GM12878 (cell line): ENCODE results near the gene ITGB2. TPM values are rescaled to one million over a fixed set of nuclear protein-coding genes. Genes with fewer than 3 reads are reported as not detected.

Source experiments
- EZH2 ChIP-seq: IDR thresholded peaks from 2 replicates; pipeline ENCODE4 v1.6.1; 2012; ENCODE audit warnings: low read depth, mild to moderate bottlenecking, control low read depth, inconsistent platforms, low read length, borderline replicate concordance; ENCODE audit not compliant: control insufficient read depth
- HDGF ChIP-seq: fragments of 450-650 bp; IDR thresholded peaks from 2 replicates; pipeline ENCODE4 v1.6.1; 2016; ENCODE audit warnings: antibody characterized with exemption
- IKZF1 ChIP-seq: fragments of 450-650 bp; conservative IDR thresholded peaks from 2 replicates; pipeline ENCODE4 v1.6.1; 2017; ENCODE audit warnings: antibody characterized with exemption, mild to moderate bottlenecking
- IKZF2 ChIP-seq, 2 experiments: fragments of 450-650 bp; IDR thresholded peaks; 2 replicates each; pipeline ENCODE4 v1.6.1; 2017; ENCODE audit warnings: mild to moderate bottlenecking in 2 of 2, moderate library complexity in 2 of 2
- RELB ChIP-seq: fragments of 450-650 bp; IDR thresholded peaks from 2 replicates; pipeline ENCODE4 v1.6.1; 2017; ENCODE audit warnings: low read depth, mild to moderate bottlenecking, moderate library complexity
- SP1 ChIP-seq: IDR thresholded peaks from one replicate; pipeline ENCODE4 v1.6.1; 2011; ENCODE audit warnings: low read depth, low read length
- TCF12 ChIP-seq: IDR thresholded peaks from 2 replicates; pipeline ENCODE4 v1.6.1; 2011; ENCODE audit warnings: low read depth, mild to moderate bottlenecking, low read length
- YBX1 ChIP-seq: fragments of 450-650 bp; IDR thresholded peaks from 2 replicates; pipeline ENCODE4 v1.6.1; 2016; ENCODE audit warnings: antibody characterized with exemption
- ZBTB40 ChIP-seq: fragments of 450-650 bp; IDR thresholded peaks from 2 replicates; pipeline ENCODE4 v1.6.1; 2016; ENCODE audit warnings: mild to moderate bottlenecking, moderate library complexity, borderline replicate concordance
- ZNF217 ChIP-seq: fragments of 450-650 bp; IDR thresholded peaks from 2 replicates; pipeline ENCODE4 v1.6.1; 2017; ENCODE audit warnings: antibody characterized with exemption, mild to moderate bottlenecking
- polyA plus RNA-seq, 11 experiments: library from polyadenylated mRNA; depleted of rRNA in 4 of 11; unstranded in 6 of 11; stranded (reverse) in 5 of 11; fragments of >200 nt; fragmentation: Nextera tagmentation in 4 of 11; fragmentation: Illumina TruSeq in 1 of 11; extraction: Ambion mirVana in 4 of 11; extraction: Trizol in 1 of 11; gene quantifications; 1 replicate in 1 of 11; 2 replicates in 10 of 11; pipeline versions ENCODE4 v1.2.1 to v1.2.3, GENCODE V29; 2011 to 2016; ENCODE audit warnings: inconsistent platforms in 2 of 11, missing spikeins in 2 of 11, low read depth in 1 of 11
- total RNA-seq, 4 experiments: library from RNA; depleted of rRNA in 3 of 4; stranded (reverse); fragments of >200 nt in 3 of 4; fragmentation: Illumina TruSeq in 1 of 4; extraction: Trizol in 1 of 4; gene quantifications; 2 replicates each; pipeline versions ENCODE4 v1.2.1 to v1.2.3, GENCODE V29; 2013 to 2021

The ITGB2 gene
- total and polyA plus RNA-seq, 10 of the 15 experiments (the other 5 are each of a cell fraction or from before 2014, with no cell fraction given) = 8.0 to 172 (median 58.9) TPM

GRCh38 chr21:44881198-44881872, 39.4 kb downstream of the ITGB2 start (continued):
- peak; percentile 71 for TF ChIP-seq IKZF1
- no peak for TF ChIP-seq ZNF217
- peak; percentile 46 to 51; a peak in 3 of 4 replicates for TF ChIP-seq IKZF2 (IDR thresholded peaks at IDR 0.05)
- no peak for TF ChIP-seq ZBTB40
- TF ChIP-seq RELB = peak; percentile 73; the same call in 1 of the 2 replicates
- no peak for TF ChIP-seq HDGF
- TF ChIP-seq TCF12 = 0 out of 2 replicates have a peak, but pooled peaks have one; percentile 46
- no peak for TF ChIP-seq YBX1
- no peak for TF ChIP-seq SP1
- no peak for TF ChIP-seq EZH2
- TF ChIP-seq, all 136 proteins: peak for 12
